Vagina (tissue), 2 donors: ENCODE results near the gene EXD3. TPM values are rescaled to one million over a fixed set of nuclear protein-coding genes. Genes with fewer than 3 reads are reported as not detected.

Experiments used
- DNase-seq, 2 donors: peaks; one replicate each; pipeline ENCODE4 v3.0.0-alpha.2; 2017; ENCODE audit errors: extremely low spot score in 2 of 2
- H3K27ac ChIP-seq: fragments of 200-600 bp; sonication (generic); one replicate; pipeline ENCODE4 v1.5.1; 2019
- H3K27me3 ChIP-seq: fragments of 200-600 bp; sonication (generic); one replicate; pipeline ENCODE4 v1.5.1; 2019
- H3K36me3 ChIP-seq, 2 donors: fragments of 200-600 bp; sonication (generic); one replicate each; pipeline ENCODE4 v1.5.1; 2017 to 2019
- H3K4me1 ChIP-seq: fragments of 200-600 bp; sonication (generic); one replicate; pipeline ENCODE4 v1.5.1; 2019
- H3K4me3 ChIP-seq, 2 donors: fragments of 200-600 bp; sonication (generic); 1 replicate in 1 of 2; 2 replicates in 1 of 2; pipeline ENCODE4 v1.5.1; 2016 to 2019
- H3K9me3 ChIP-seq: fragments of 200-600 bp; sonication (generic); one replicate; pipeline ENCODE4 v1.5.1; 2019
- CTCF ChIP-seq, 3 experiments: fragments of 450-650 bp in 2 of 3; fragments of 200-600 bp in 1 of 3; sonication (generic) in 1 of 3; IDR thresholded peaks; one replicate each; pipeline ENCODE4 v1.5.1; 2017 to 2019; ENCODE audit warnings: antibody characterized with exemption in 3 of 3, mild to moderate bottlenecking in 2 of 3, moderate library complexity in 2 of 3
- POLR2A ChIP-seq, 2 donors: fragments of 450-650 bp; IDR thresholded peaks; one replicate each; pipeline ENCODE4 v1.6.1; 2017; ENCODE audit warnings: antibody characterized with exemption in 2 of 2, mild to moderate bottlenecking in 2 of 2, moderate library complexity in 2 of 2
- POLR2AphosphoS5 ChIP-seq, 2 donors: sonication (generic); formaldehyde crosslinking; IDR thresholded peaks; one replicate each; pipeline ENCODE4 v1.9.0; 2017; ENCODE audit warnings: antibody characterized with exemption in 2 of 2, mild to moderate bottlenecking in 2 of 2, low read depth in 1 of 2; ENCODE audit not compliant: insufficient read depth in 1 of 2
- intact Hi-C: fragments of 100-400 bp; cut with DNase I; formaldehyde crosslinking; loops from one replicate; pipeline ENCODE4 v1.15.1; 2023
- total RNA-seq: library from RNA; depleted of rRNA; stranded (reverse); fragments of >200 nt; gene quantifications from one replicate; pipeline ENCODE4 v1.2.3, GENCODE V29; 2016

The EXD3 gene
- total RNA-seq, 1 donor from 2014 or later: 35.6 TPM

GRCh38 chr9:137273611-137274320 lies 149.2 kb downstream of the EXD3 start:
- no peak for TF ChIP-seq POLR2A (IDR thresholded peaks at IDR 0.05)
- no peak for TF ChIP-seq POLR2AphosphoS5 (IDR thresholded peaks at IDR 0.05; ENCODE audit: insufficient read depth in 1 of 2, low read depth in 1 of 2)
- no peak for TF ChIP-seq CTCF (IDR thresholded peaks at IDR 0.05)
- Histone ChIP-seq H3K36me3 (peaks cover 0 to 11% of the 10 kb centered on the region in 2 donors), H3K27ac (no peak overlapping the region), H3K27me3 (no peaks in the 10 kb centered on the region), H3K9me3 (no peaks in the 10 kb centered on the region), H3K4me1 (peaks cover 46% of the 10 kb centered on the region), H3K4me3 (no peak overlapping the region)
- intact Hi-C loops: no loop called here
- DNase-seq: no peak

- peak in 1 of 2 donors; percentile 62 for DNase-seq
- no peaks in the 10 kb centered on the region for H3K9me3 ChIP-seq
- H3K4me1 ChIP-seq: peaks cover 44% of the 10 kb centered on the region
- H3K36me3 ChIP-seq: peaks cover 0 to 12% of the 10 kb centered on the region in 2 donors
- H3K4me3 ChIP-seq: no peak overlapping the region
- intact Hi-C loops: no loop called here
- no peaks in the 10 kb centered on the region for H3K27me3 ChIP-seq
- no peak overlapping the region for H3K27ac ChIP-seq
- no peak for TF ChIP-seq CTCF (IDR thresholded peaks at IDR 0.05)
- TF ChIP-seq POLR2AphosphoS5 (IDR thresholded peaks at IDR 0.05; ENCODE audit: insufficient read depth in 1 of 2, low read depth in 1 of 2): no peak
- no peak for TF ChIP-seq POLR2A (IDR thresholded peaks at IDR 0.05)
Observed at GRCh38 chr9:137273095-137273490, 149.9 kb downstream of the EXD3 start.

- Histone ChIP-seq H3K9me3 (no peaks in the 10 kb centered on the region), H3K4me1 (peaks cover 38% of the 10 kb centered on the region), H3K27ac (no peak overlapping the region), H3K27me3 (no peaks in the 10 kb centered on the region), H3K36me3 (peaks cover 0 to 17% of the 10 kb centered on the region in 2 donors), H3K4me3 (no peak overlapping the region)
- intact Hi-C loops: no loop called here
- TF ChIP-seq CTCF (IDR thresholded peaks at IDR 0.05): no peak
- no peak for TF ChIP-seq POLR2A (IDR thresholded peaks at IDR 0.05)
- no peak for TF ChIP-seq POLR2AphosphoS5 (IDR thresholded peaks at IDR 0.05; ENCODE audit: insufficient read depth in 1 of 2, low read depth in 1 of 2)
- DNase-seq: peak in 1 of 2 donors; percentile 84
Observed at GRCh38 chr9:137272241-137273094, 150.5 kb downstream of the EXD3 start.

GRCh38 chr9:137271696-137272076 lies 151.3 kb downstream of the EXD3 start:
- intact Hi-C loops: no loop called here
- Histone ChIP-seq H3K36me3 (peaks cover 0 to 21% of the 10 kb centered on the region in 2 donors), H3K4me3 (no peak overlapping the region), H3K27me3 (no peaks in the 10 kb centered on the region), H3K27ac (no peak overlapping the region), H3K9me3 (no peaks in the 10 kb centered on the region), H3K4me1 (peaks cover 31% of the 10 kb centered on the region)
- TF ChIP-seq POLR2A (IDR thresholded peaks at IDR 0.05): no peak
- no peak for TF ChIP-seq POLR2AphosphoS5 (IDR thresholded peaks at IDR 0.05; ENCODE audit: insufficient read depth in 1 of 2, low read depth in 1 of 2)
- TF ChIP-seq CTCF (IDR thresholded peaks at IDR 0.05): no peak
- peak in 1 of 2 donors; percentile 70 for DNase-seq
